HG03196 (cell line): ENCODE measurements around the gene MTHFSD.

Source experiments
- ATAC-seq: cut with Tn5 transposase; IDR thresholded peaks from one replicate; pipeline ENCODE4 v1.9.1; 2021; ENCODE audit not compliant: unreplicated experiment

Gene MTHFSD

DNA sequence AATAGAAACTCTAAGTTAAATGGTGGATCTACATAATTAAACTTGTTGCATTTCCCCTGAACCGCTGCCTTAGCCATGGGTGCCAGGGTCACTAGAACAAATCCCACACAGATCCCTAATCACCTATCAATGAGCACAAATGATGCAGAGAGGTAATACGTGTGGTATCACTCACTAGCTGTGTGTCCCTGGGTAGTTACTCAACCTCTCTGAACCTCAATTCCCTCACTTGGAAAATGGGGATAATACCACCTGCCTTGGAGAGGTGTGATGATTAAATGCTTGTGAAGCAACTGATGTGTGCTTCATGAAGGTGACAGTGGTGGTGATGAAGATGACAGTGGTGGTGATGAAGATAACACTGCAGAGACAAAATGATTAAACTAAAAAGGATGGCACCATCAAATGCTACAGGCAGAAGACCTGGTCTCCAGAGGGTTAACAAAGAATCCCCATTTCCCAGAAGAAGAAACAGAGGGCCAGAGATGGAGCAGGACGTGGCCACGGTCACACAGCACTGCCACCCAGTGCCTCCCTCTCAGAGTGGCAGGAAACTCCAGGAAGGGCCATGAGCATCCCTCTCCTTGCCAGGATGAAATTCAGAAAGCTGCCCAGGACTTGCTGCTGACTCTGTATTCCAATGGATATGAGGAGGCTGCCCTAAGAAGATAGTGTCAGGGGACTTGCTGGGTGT lies 62.6 kb downstream of the MTHFSD start:
- ATAC-seq = no peak

DNA sequence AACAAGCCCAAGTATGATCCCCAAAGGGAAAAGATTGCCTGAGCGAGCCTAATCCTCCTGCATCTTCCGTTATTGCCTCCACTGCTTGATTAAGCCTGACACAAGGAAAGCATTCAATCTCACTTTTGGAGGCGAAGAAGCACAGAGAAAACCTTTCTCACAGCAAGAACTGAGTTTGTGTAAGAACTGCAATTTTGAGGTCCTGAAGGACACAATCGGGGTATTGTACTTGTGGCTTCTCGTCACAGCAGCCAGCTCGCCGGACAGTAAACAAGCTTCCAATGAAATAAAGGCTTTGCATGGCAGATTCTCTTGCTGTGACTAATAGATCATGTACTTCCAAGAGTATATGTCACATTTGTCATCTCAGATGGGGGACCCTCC lies 63.4 kb downstream of the MTHFSD start:
- no peak for ATAC-seq

DNA sequence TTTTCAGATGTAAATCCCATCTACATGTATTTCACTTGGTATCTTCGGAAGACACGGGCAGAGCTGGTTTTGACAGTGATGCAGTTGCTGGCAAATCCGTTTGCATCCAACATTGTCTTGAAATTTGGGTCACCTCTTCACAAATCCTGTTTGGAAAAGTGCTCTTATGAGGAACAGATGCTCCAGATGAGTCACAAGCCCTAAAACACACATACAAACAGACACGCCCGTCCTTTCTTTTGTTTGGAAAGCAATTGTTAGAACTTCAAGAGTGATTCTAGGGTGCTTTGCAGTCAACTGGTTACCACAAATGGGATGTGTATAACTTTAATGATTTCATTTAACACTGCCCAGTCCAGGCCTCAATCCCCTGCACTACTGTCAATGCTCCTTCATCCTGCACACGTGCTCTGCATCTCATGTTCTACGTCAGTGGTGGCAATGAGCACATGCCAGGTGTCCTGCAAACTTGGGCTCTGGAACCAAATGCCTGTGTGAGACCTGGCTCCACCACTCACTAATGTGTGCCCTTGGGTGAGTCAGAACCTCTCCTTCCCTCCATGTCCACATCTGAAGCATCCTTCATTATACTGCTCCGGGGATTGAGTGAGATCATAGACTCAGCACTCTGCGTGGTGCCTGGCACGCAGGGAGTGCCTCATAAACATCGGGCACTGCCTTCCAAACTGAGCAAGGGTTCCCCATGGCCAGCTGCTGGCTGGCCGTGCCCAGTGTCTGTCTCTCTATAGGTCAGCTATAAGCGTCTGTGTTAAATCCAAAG lies 64.0 kb downstream of the MTHFSD start:
- no peak for ATAC-seq

DNA sequence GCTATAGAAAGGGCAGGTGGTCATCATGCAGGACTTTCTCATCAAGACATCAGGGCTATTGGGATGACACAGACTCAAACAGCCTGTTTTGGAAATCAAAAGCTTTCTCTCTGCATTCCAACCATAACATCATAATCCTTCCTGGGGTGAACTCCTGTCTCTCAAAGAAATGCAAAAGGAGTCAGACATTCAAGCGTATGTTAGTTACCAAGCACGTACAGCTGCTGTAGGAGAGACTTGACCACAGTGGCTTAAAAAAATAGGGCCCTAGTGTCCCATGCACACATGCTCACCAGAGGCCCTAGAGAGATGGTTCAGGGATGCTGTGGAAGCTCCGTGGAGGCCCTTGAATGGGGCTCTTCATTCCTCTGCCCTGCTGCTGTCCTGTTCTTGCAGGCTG lies 69.3 kb downstream of the MTHFSD start:
- no peak for ATAC-seq

DNA sequence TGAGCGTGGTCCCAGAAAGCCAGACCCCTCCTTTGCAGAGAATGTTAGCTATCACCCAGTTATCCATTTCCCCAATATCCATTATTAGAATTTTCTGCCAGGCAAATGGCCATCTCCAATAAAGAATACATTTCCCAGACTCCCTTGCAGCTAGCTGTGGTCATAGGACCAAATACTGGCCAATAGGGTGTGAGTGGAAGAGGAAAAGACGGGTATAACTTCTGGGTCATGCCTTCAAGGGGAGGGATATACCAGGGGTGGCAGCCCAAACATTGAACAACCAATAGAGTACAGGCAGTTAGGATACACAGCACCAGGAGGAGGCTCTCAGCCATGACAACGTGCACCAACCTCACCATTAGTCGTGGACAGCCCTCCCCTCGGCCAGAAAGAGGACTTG lies 70.8 kb downstream of the MTHFSD start:
- no peak for ATAC-seq

DNA sequence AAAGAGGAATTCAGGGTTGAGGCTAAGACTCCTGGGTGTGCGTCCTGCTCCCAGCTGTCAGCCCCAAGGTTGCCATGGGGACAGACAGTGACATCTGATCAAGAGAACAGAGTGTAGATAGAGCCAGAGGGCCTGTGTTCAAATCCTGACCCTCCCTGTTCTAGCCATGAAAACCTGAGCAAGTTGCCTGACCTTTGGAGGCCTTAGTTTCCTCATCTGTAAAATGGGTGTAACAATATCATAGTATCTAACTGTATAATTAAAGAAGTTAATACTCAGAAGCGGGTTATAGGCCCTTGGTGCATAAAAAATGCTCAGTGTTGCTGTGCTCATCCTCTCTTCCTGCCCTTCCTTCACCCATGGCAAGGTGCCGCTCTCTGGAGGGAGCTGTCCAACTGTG lies 73.4 kb downstream of the MTHFSD start:
- no peak for ATAC-seq

DNA sequence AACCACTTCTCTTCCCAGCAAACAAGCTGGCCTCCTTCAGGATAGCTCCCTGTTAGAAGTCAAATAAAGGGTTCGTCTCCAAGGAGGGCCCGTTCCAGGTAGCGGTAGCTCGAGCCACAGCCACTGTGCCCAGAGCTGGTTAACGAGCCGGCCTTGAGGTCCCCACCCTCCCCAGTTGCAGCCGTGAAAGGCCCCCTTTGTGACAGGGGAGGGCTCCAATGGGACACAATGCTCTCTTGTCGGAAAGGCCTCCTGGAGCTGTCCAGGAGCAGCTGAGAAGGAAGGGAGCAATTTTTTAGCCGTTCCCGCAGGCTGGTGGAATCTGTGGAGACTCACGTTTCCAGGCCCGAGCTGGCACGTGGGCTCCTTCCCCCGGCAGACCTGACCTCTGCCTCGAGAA lies 74.6 kb downstream of the MTHFSD start:
- ATAC-seq = no peak
